Measurements from ENCODE around the gene ANKRD29. TPM values are rescaled to one million over a fixed set of nuclear protein-coding genes. Genes with fewer than 3 reads are reported as not detected.
"Not testable (repeated sequence)": the region's sequence is repeated elsewhere in the genome, so short reads cannot be mapped to it uniquely, and the experiment has no call there.

Gene ANKRD29
- total and polyA plus RNA-seq, 4 experiments from 2014 or later = 0.91 to 1.3 TPM; not detected in 2

GRCh38 chr18:23616258-23616657 lies 46.5 kb downstream of the ANKRD29 start:
- POLR2A ChIA-PET (ENCODE audit: partially characterized antibody) = no interaction called here
- no peak overlapping the region for H3K27ac ChIP-seq (ENCODE audit: low read depth, low read length)
- CTCF ChIA-PET (ENCODE audit: partially characterized antibody) = no interaction called here
- H3K4me3 ChIP-seq (ENCODE audit: low read length in 2 of 2) = no peak overlapping the region
- Mint-ChIP-seq H3K4me1 (peaks cover 0 to 5% (median 2%) of the 10 kb centered on the region in 4 donors), H3K27me3 (peaks cover 26 to 28% of the 10 kb centered on the region in 2 donors), H3K9me3 (peaks cover 0 to 2% (median 0%) of the 10 kb centered on the region in 8 donors), H3K27ac (no peak overlapping the region), H3K4me3 (no peak overlapping the region), H3K36me3 (no peaks in the 10 kb centered on the region)
- DNase-seq = no peak
- H3K36me3 ChIP-seq (ENCODE audit: insufficient read depth, low read length) = no peaks in the 10 kb centered on the region
- H3K27me3 ChIP-seq (ENCODE audit: insufficient read depth, low read length) = peaks cover 24% of the 10 kb centered on the region
- intact Hi-C loops (cut with micrococcal nuclease) = no loop called here
- H3K4me1 ChIP-seq (ENCODE audit: insufficient read depth, low read length) = peaks cover 11% of the 10 kb centered on the region
- H3K9me3 ChIP-seq (ENCODE audit: control insufficient read depth in 1 of 2, low read length in 2 of 2) = no peaks in the 10 kb centered on the region

GRCh38 chr18:23614891-23615290 lies 47.8 kb downstream of the ANKRD29 start:
- Histone ChIP-seq H3K4me1 (ENCODE audit: insufficient read depth, low read length) (peaks cover 9% of the 10 kb centered on the region), H3K36me3 (ENCODE audit: insufficient read depth, low read length) (no peaks in the 10 kb centered on the region), H3K4me3 (ENCODE audit: low read length in 2 of 2) (no peak overlapping the region), H3K27me3 (ENCODE audit: insufficient read depth, low read length) (peaks cover 11% of the 10 kb centered on the region), H3K9me3 (ENCODE audit: control insufficient read depth in 1 of 2, low read length in 2 of 2) (no peaks in the 10 kb centered on the region), H3K27ac (ENCODE audit: low read depth, low read length) (no peak overlapping the region)
- peaks cover 13 to 15% of the 10 kb centered on the region in 2 donors for H3K27me3 Mint-ChIP-seq
- H3K36me3 Mint-ChIP-seq = no peaks in the 10 kb centered on the region
- POLR2A ChIA-PET (ENCODE audit: partially characterized antibody) = no interaction called here
- H3K27ac Mint-ChIP-seq = no peak overlapping the region
- H3K4me1 Mint-ChIP-seq = peaks cover 0 to 4% (median 2%) of the 10 kb centered on the region in 4 donors
- DNase-seq = no peak
- peaks cover 0 to 2% (median 0%) of the 10 kb centered on the region in 8 donors for H3K9me3 Mint-ChIP-seq
- intact Hi-C loops (cut with micrococcal nuclease) = no loop called here
- CTCF ChIA-PET (ENCODE audit: partially characterized antibody) = interaction anchor here (0.6 to 2.8 kb wide), 2 partner anchors 88 to 1975 kb away, joined by 3 to 12 read pairs; no protein-coding TSS in a partner anchor
- no peak overlapping the region for H3K4me3 Mint-ChIP-seq

GRCh38 chr18:23614413-23614812 lies 48.3 kb downstream of the ANKRD29 start:
- intact Hi-C loops (cut with micrococcal nuclease) = no loop called here
- Histone ChIP-seq H3K27ac (ENCODE audit: low read depth, low read length) (no peak overlapping the region), H3K4me3 (ENCODE audit: low read length in 2 of 2) (no peak overlapping the region), H3K9me3 (ENCODE audit: control insufficient read depth in 1 of 2, low read length in 2 of 2) (no peaks in the 10 kb centered on the region), H3K27me3 (ENCODE audit: insufficient read depth, low read length) (peaks cover 7% of the 10 kb centered on the region), H3K36me3 (ENCODE audit: insufficient read depth, low read length) (no peaks in the 10 kb centered on the region), H3K4me1 (ENCODE audit: insufficient read depth, low read length) (peaks cover 4% of the 10 kb centered on the region)
- H3K36me3 Mint-ChIP-seq = no peaks in the 10 kb centered on the region
- POLR2A ChIA-PET (ENCODE audit: partially characterized antibody) = no interaction called here
- peaks cover 9 to 12% of the 10 kb centered on the region in 2 donors for H3K27me3 Mint-ChIP-seq
- no peaks in the 10 kb centered on the region for H3K9me3 Mint-ChIP-seq
- H3K27ac Mint-ChIP-seq = no peak overlapping the region
- H3K4me3 Mint-ChIP-seq = no peak overlapping the region
- CTCF ChIA-PET (ENCODE audit: partially characterized antibody) = interaction anchor here (0.7 to 2.8 kb wide), 4 partner anchors 8 to 118 kb away, joined by 3 to 12 read pairs (median 6); no protein-coding TSS in a partner anchor
- H3K4me1 Mint-ChIP-seq = peaks cover 0 to 1% (median 0%) of the 10 kb centered on the region in 4 donors
- DNase-seq = no peak

- H3K4me1 ChIP-seq (ENCODE audit: insufficient read depth, low read length); H3K27ac ChIP-seq (ENCODE audit: low read depth, low read length); H3K27ac Mint-ChIP-seq; H3K36me3 ChIP-seq (ENCODE audit: insufficient read depth, low read length); H3K4me3 Mint-ChIP-seq; intact Hi-C loops (cut with micrococcal nuclease); DNase-seq; H3K4me3 ChIP-seq (ENCODE audit: low read length in 2 of 2); POLR2A ChIA-PET (ENCODE audit: partially characterized antibody); H3K27me3 ChIP-seq (ENCODE audit: insufficient read depth, low read length); H3K36me3 Mint-ChIP-seq; H3K9me3 ChIP-seq (ENCODE audit: control insufficient read depth in 1 of 2, low read length in 2 of 2); H3K9me3 Mint-ChIP-seq; H3K4me1 Mint-ChIP-seq: not testable (repeated sequence)
- CTCF ChIA-PET (ENCODE audit: partially characterized antibody) = interaction anchor here (1.1 to 2.8 kb wide), 4 partner anchors 9 to 115 kb away, joined by 4 to 12 read pairs (median 6); no protein-coding TSS in a partner anchor
- peaks cover 8 to 11% of the 10 kb centered on the region in 2 donors for H3K27me3 Mint-ChIP-seq
These were observed 49.6 kb downstream of the ANKRD29 start for GRCh38 chr18:23613091-23613475.

- no peak for DNase-seq
- Histone ChIP-seq H3K4me3 (ENCODE audit: low read length in 2 of 2) (no peak overlapping the region), H3K27ac (ENCODE audit: low read depth, low read length) (no peak overlapping the region), H3K36me3 (ENCODE audit: insufficient read depth, low read length) (no peaks in the 10 kb centered on the region), H3K27me3 (ENCODE audit: insufficient read depth, low read length) (no peaks in the 10 kb centered on the region), H3K4me1 (ENCODE audit: insufficient read depth, low read length) (no peaks in the 10 kb centered on the region), H3K9me3 (ENCODE audit: control insufficient read depth in 1 of 2, low read length in 2 of 2) (no peaks in the 10 kb centered on the region)
- Mint-ChIP-seq H3K27me3 (peaks cover 5 to 7% of the 10 kb centered on the region in 2 donors), H3K4me1 (no peaks in the 10 kb centered on the region), H3K4me3 (no peak overlapping the region), H3K27ac (no peak overlapping the region), H3K36me3 (no peaks in the 10 kb centered on the region), H3K9me3 (no peaks in the 10 kb centered on the region)
- CTCF ChIA-PET (ENCODE audit: partially characterized antibody) = interaction anchor here (1.1 to 2.5 kb wide), 3 partner anchors 10 to 114 kb away, joined by 4 to 8 read pairs (median 5); no protein-coding TSS in a partner anchor
- intact Hi-C loops (cut with micrococcal nuclease) = no loop called here
- POLR2A ChIA-PET (ENCODE audit: partially characterized antibody) = no interaction called here
These were observed 50.1 kb downstream of the ANKRD29 start for GRCh38 chr18:23612434-23613090.

- Mint-ChIP-seq H3K27me3 (peaks cover 1 to 3% of the 10 kb centered on the region in 2 donors), H3K27ac (no peak overlapping the region), H3K9me3 (no peaks in the 10 kb centered on the region), H3K36me3 (no peaks in the 10 kb centered on the region), H3K4me1 (no peaks in the 10 kb centered on the region), H3K4me3 (no peak overlapping the region)
- ChIA-PET CTCF (ENCODE audit: partially characterized antibody) (no interaction called here), POLR2A (ENCODE audit: partially characterized antibody) (no interaction called here)
- H3K27me3 ChIP-seq (ENCODE audit: insufficient read depth, low read length) = no peaks in the 10 kb centered on the region
- DNase-seq = no peak
- H3K4me1 ChIP-seq (ENCODE audit: insufficient read depth, low read length) = no peaks in the 10 kb centered on the region
- H3K36me3 ChIP-seq (ENCODE audit: insufficient read depth, low read length) = no peaks in the 10 kb centered on the region
- H3K4me3 ChIP-seq (ENCODE audit: low read length in 2 of 2) = no peak overlapping the region
- H3K9me3 ChIP-seq (ENCODE audit: control insufficient read depth in 1 of 2, low read length in 2 of 2) = no peaks in the 10 kb centered on the region
- H3K27ac ChIP-seq (ENCODE audit: low read depth, low read length) = no peak overlapping the region
- intact Hi-C loops (cut with micrococcal nuclease) = no loop called here
These were observed 53.2 kb downstream of the ANKRD29 start for GRCh38 chr18:23609390-23610023.

- intact Hi-C loops (cut with micrococcal nuclease) = no loop called here
- no peaks in the 10 kb centered on the region for H3K36me3 Mint-ChIP-seq
- H3K4me3 Mint-ChIP-seq = no peak overlapping the region
- no peak overlapping the region for H3K27ac Mint-ChIP-seq
- Histone ChIP-seq H3K4me1 (ENCODE audit: insufficient read depth, low read length) (no peaks in the 10 kb centered on the region), H3K27ac (ENCODE audit: low read depth, low read length) (no peak overlapping the region), H3K36me3 (ENCODE audit: insufficient read depth, low read length) (no peaks in the 10 kb centered on the region), H3K9me3 (ENCODE audit: control insufficient read depth in 1 of 2, low read length in 2 of 2) (no peaks in the 10 kb centered on the region), H3K27me3 (ENCODE audit: insufficient read depth, low read length) (no peaks in the 10 kb centered on the region), H3K4me3 (ENCODE audit: low read length in 2 of 2) (no peak overlapping the region)
- POLR2A ChIA-PET (ENCODE audit: partially characterized antibody) = no interaction called here
- no peak for DNase-seq
- no peaks in the 10 kb centered on the region for H3K9me3 Mint-ChIP-seq
- H3K27me3 Mint-ChIP-seq = peaks cover 1 to 3% of the 10 kb centered on the region in 2 donors
- CTCF ChIA-PET (ENCODE audit: partially characterized antibody) = interaction anchor here (1.0 kb wide), 1 partner anchor 17 kb away, joined by 3 read pairs; no protein-coding TSS in a partner anchor
- no peaks in the 10 kb centered on the region for H3K4me1 Mint-ChIP-seq
These were observed 54.5 kb downstream of the ANKRD29 start for GRCh38 chr18:23608211-23608610.

All from CD4-positive, alpha-beta memory T cell (primary cell).